Measurements from ENCODE around the gene HP1BP3.
A peak's percentile ranks its signal among the peaks of the same experiment; 100 is the strongest.
"Not testable (repeated sequence)": the region's sequence is repeated elsewhere in the genome, so short reads cannot be mapped to it uniquely, and the experiment has no call there.

The HP1BP3 gene

GRCh38 chr1:20787029-20787839 is at the start of gene HP1BP3:
HP1BP3 (minus strand) TSS chr1:20787307; CDS start chr1:20780440, 6,867 bp downstream.
- DNase-seq (ENCODE audit: low read depth in 2 of 2) = peak; percentile 71 to 77

- DNase-seq (ENCODE audit: low read depth in 2 of 2) = no peak
Observed at GRCh38 chr1:20836230-20836629, 49.1 kb upstream of the HP1BP3 start.

GRCh38 chr1:20834780-20835179 is 47.7 kb upstream of the HP1BP3 start:
- no peak for DNase-seq (ENCODE audit: low read depth in 2 of 2)

- no peak for DNase-seq (ENCODE audit: low read depth in 2 of 2)
Observed at GRCh38 chr1:20834192-20834591, 47.1 kb upstream of the HP1BP3 start.

GRCh38 chr1:20830378-20830777 is 43.3 kb upstream of the HP1BP3 start:
- no peak for DNase-seq (ENCODE audit: low read depth in 2 of 2)

GRCh38 chr1:20829946-20830345 is 42.8 kb upstream of the HP1BP3 start:
- no peak for DNase-seq (ENCODE audit: low read depth in 2 of 2)

- DNase-seq (ENCODE audit: low read depth in 2 of 2) = no peak
Observed at GRCh38 chr1:20829531-20829930, 42.4 kb upstream of the HP1BP3 start.

- DNase-seq (ENCODE audit: low read depth in 2 of 2) = no peak
Observed at GRCh38 chr1:20823845-20824244, 36.7 kb upstream of the HP1BP3 start.

GRCh38 chr1:20821466-20821865 is 34.4 kb upstream of the HP1BP3 start:
- no peak for DNase-seq (ENCODE audit: low read depth in 2 of 2)

GRCh38 chr1:20819818-20820217 is 32.7 kb upstream of the HP1BP3 start:
- no peak for DNase-seq (ENCODE audit: low read depth in 2 of 2)

- no peak for DNase-seq (ENCODE audit: low read depth in 2 of 2)
Observed at GRCh38 chr1:20814534-20814871, 27.4 kb upstream of the HP1BP3 start.

- no peak for DNase-seq (ENCODE audit: low read depth in 2 of 2)
Observed at GRCh38 chr1:20811916-20812315, 24.8 kb upstream of the HP1BP3 start.

GRCh38 chr1:20793236-20793635 is 6.1 kb upstream of the HP1BP3 start:
- no peak for DNase-seq (ENCODE audit: low read depth in 2 of 2)

GRCh38 chr1:20792196-20792595 is 5.1 kb upstream of the HP1BP3 start:
- DNase-seq (ENCODE audit: low read depth in 2 of 2) = no peak

- DNase-seq (ENCODE audit: low read depth in 2 of 2) = no peak
Observed at GRCh38 chr1:20790785-20791184, 3.7 kb upstream of the HP1BP3 start.

- DNase-seq (ENCODE audit: low read depth in 2 of 2) = not testable (repeated sequence)
Observed at GRCh38 chr1:20789598-20789997, 2.5 kb upstream of the HP1BP3 start.

- no peak for DNase-seq (ENCODE audit: low read depth in 2 of 2)
Observed at GRCh38 chr1:20787840-20788795, 1.0 kb upstream of the HP1BP3 start.

GRCh38 chr1:20786253-20787028 is 666 bp downstream of the HP1BP3 start:
- peak; percentile 94 to 95 for DNase-seq (ENCODE audit: low read depth in 2 of 2)

GRCh38 chr1:20785907-20786252 is 1.2 kb downstream of the HP1BP3 start:
- no peak for DNase-seq (ENCODE audit: low read depth in 2 of 2)

GRCh38 chr1:20775700-20776099 is 11.4 kb downstream of the HP1BP3 start:
- no peak for DNase-seq (ENCODE audit: low read depth in 2 of 2)

- DNase-seq (ENCODE audit: low read depth in 2 of 2) = no peak
Observed at GRCh38 chr1:20771780-20772179, 15.3 kb downstream of the HP1BP3 start.

Data from stimulated activated CD8-positive, alpha-beta memory T cell treated with anti-CD3 and anti-CD28 coated beads, Interleukin-15, amount 100 ng/mL, for 48 hours (primary cell).